ENCODE data around the gene KIF27. TPM values are rescaled to one million over a fixed set of nuclear protein-coding genes. Genes with fewer than 3 reads are reported as not detected.
"Not testable (repeated sequence)": the region's sequence is repeated elsewhere in the genome, so short reads cannot be mapped to it uniquely, and the experiment has no call there.

KIF27 gene
- total RNA-seq, 8 experiments from 2014 or later = 3.3 to 18.6 (median 8.8) TPM

GRCh38 chr9:83830426-83831071 is 90.7 kb downstream of the KIF27 start:
- H3K4me3 ChIP-seq; in situ Hi-C loops (cut with MboI; ENCODE audit: low pct_unique_long_range_greater_than_20kb in 2 of 9, low sequenced_read_pairs in 9 of 9, unreplicated experiment in 9 of 9); H3K4me1 ChIP-seq (replicated peaks in 1 of 2); H3K27ac ChIP-seq: not testable (repeated sequence)
- ATAC-seq (replicated peaks in 6 of 8) = peak in 2 of 8 experiments; percentile 23 to 28
- WGBS, 10 experiments = 20 to 100% (median 83%) methylated on average over 1 to 5 of the region's 5 CpGs; no CpG with 5 or more reads in 1 of the 10 experiments

GRCh38 chr9:83824986-83825623 is 96.1 kb downstream of the KIF27 start:
- in situ Hi-C loops (cut with MboI; ENCODE audit: low pct_unique_long_range_greater_than_20kb in 2 of 9, low sequenced_read_pairs in 9 of 9, unreplicated experiment in 9 of 9) = not testable (repeated sequence)
- 8 to 100% (median 83%) methylated on average over 1 to 2 of the region's 3 CpGs; no CpG with 5 or more reads in 2 of the 10 experiments for WGBS, 10 experiments

GRCh38 chr9:83817356-83818278 is 103.6 kb downstream of the KIF27 start, which contains the start of gene GKAP1:
Gene GKAP1, minus strand, starts transcription at chr9:83817769. Its CDS starts 11,252 bp downstream, at chr9:83806517.
- ATAC-seq (replicated peaks in 6 of 8) = peak; percentile 86 to 92 (median 90)
- H3K4me1 ChIP-seq (replicated peaks in 1 of 2); in situ Hi-C loops (cut with MboI; ENCODE audit: low pct_unique_long_range_greater_than_20kb in 2 of 9, low sequenced_read_pairs in 9 of 9, unreplicated experiment in 9 of 9): not testable (repeated sequence)
- Histone ChIP-seq H3K4me3 (peak within 1 kb of the TSS; percentile 49 to 89 (median 74)), H3K27ac (peak within 1 kb of the TSS in 1 of 2 donors; percentile 64)
- WGBS, 10 experiments = 0% methylated on average over 4 of the region's 103 CpGs; no CpG with 5 or more reads in 9 of the 10 experiments

More at GRCh38 chr9:83824986-83825623, 96.1 kb downstream of the KIF27 start:
- not testable (repeated sequence) for H3K4me3 ChIP-seq; H3K27ac ChIP-seq; H3K4me1 ChIP-seq (replicated peaks in 1 of 2)
- ATAC-seq (replicated peaks in 6 of 8) = peak in 6 of 8 experiments; percentile 14 to 80 (median 48)

- Histone ChIP-seq H3K27ac (peak overlapping the region in 1 of 2 donors; percentile 64), H3K4me3 (peak overlapping the region; percentile 49 to 89 (median 74))
- in situ Hi-C loops (cut with MboI; ENCODE audit: low pct_unique_long_range_greater_than_20kb in 2 of 9, low sequenced_read_pairs in 9 of 9, unreplicated experiment in 9 of 9); H3K4me1 ChIP-seq (replicated peaks in 1 of 2); ATAC-seq (replicated peaks in 6 of 8): not testable (repeated sequence)
- WGBS, 10 experiments = 0 to 29% (median 0%) methylated on average over 1 to 10 of the region's 38 CpGs; no CpG with 5 or more reads in 4 of the 10 experiments
Measured at GRCh38 chr9:83817011-83817355, 104.2 kb downstream of the KIF27 start.

GRCh38 chr9:83815120-83815519 is 106.1 kb downstream of the KIF27 start:
- ATAC-seq (replicated peaks in 6 of 8); H3K4me1 ChIP-seq (replicated peaks in 1 of 2); in situ Hi-C loops (cut with MboI; ENCODE audit: low pct_unique_long_range_greater_than_20kb in 2 of 9, low sequenced_read_pairs in 9 of 9, unreplicated experiment in 9 of 9); H3K4me3 ChIP-seq; H3K27ac ChIP-seq: not testable (repeated sequence)
- 67 to 100% (median 82%) methylated on average over 1 to 4 of the region's 4 CpGs; no CpG with 5 or more reads in 4 of the 10 experiments for whole genome bisulfite sequencing, 10 experiments

GRCh38 chr9:83809213-83809612 is 112.0 kb downstream of the KIF27 start:
- H3K4me3 ChIP-seq; H3K27ac ChIP-seq; ATAC-seq (replicated peaks in 6 of 8); H3K4me1 ChIP-seq (replicated peaks in 1 of 2); in situ Hi-C loops (cut with MboI; ENCODE audit: low pct_unique_long_range_greater_than_20kb in 2 of 9, low sequenced_read_pairs in 9 of 9, unreplicated experiment in 9 of 9): not testable (repeated sequence)
- 0% methylated on average over 1 of the region's 1 CpG; no CpG with 5 or more reads in 8 of the 10 experiments for WGBS, 10 experiments

- H3K4me1 ChIP-seq (replicated peaks in 1 of 2); H3K27ac ChIP-seq; in situ Hi-C loops (cut with MboI; ENCODE audit: low pct_unique_long_range_greater_than_20kb in 2 of 9, low sequenced_read_pairs in 9 of 9, unreplicated experiment in 9 of 9); ATAC-seq (replicated peaks in 6 of 8); H3K4me3 ChIP-seq: not testable (repeated sequence)
- WGBS, 10 experiments = no CpG with 5 or more reads among the region's 31 CpGs
Measured at GRCh38 chr9:83804454-83804853, 116.8 kb downstream of the KIF27 start.

GRCh38 chr9:83803941-83804340 is 117.3 kb downstream of the KIF27 start:
- H3K4me3 ChIP-seq; H3K27ac ChIP-seq; in situ Hi-C loops (cut with MboI; ENCODE audit: low pct_unique_long_range_greater_than_20kb in 2 of 9, low sequenced_read_pairs in 9 of 9, unreplicated experiment in 9 of 9); ATAC-seq (replicated peaks in 6 of 8); H3K4me1 ChIP-seq (replicated peaks in 1 of 2): not testable (repeated sequence)
- no CpG with 5 or more reads among the region's 33 CpGs for WGBS, 10 experiments

- no peaks in the 10 kb centered on the region for H3K4me1 ChIP-seq (replicated peaks in 1 of 2)
- H3K4me3 ChIP-seq = no peak overlapping the region
- in situ Hi-C loops (cut with MboI; ENCODE audit: low pct_unique_long_range_greater_than_20kb in 2 of 9, low sequenced_read_pairs in 9 of 9, unreplicated experiment in 9 of 9) = no loop called here
- 29 to 93% (median 83%) methylated on average over 1 to 10 of the region's 13 CpGs; no CpG with 5 or more reads in 1 of the 10 experiments for WGBS, 10 experiments
- ATAC-seq (replicated peaks in 6 of 8) = no peak
- H3K27ac ChIP-seq = no peak overlapping the region
Measured at GRCh38 chr9:83800236-83801033, 120.8 kb downstream of the KIF27 start.

GRCh38 chr9:83794051-83794450 is 127.2 kb downstream of the KIF27 start:
- Histone ChIP-seq H3K27ac (no peak overlapping the region), H3K4me3 (no peak overlapping the region), H3K4me1 (replicated peaks in 1 of 2) (no peaks in the 10 kb centered on the region)
- in situ Hi-C loops (cut with MboI; ENCODE audit: low pct_unique_long_range_greater_than_20kb in 2 of 9, low sequenced_read_pairs in 9 of 9, unreplicated experiment in 9 of 9) = no loop called here
- no peak for ATAC-seq (replicated peaks in 6 of 8)
- WGBS, 10 experiments = 80 to 100% (median 100%) methylated on average over 1 to 2 of the region's 2 CpGs; no CpG with 5 or more reads in 3 of the 10 experiments

- in situ Hi-C loops (cut with MboI; ENCODE audit: low pct_unique_long_range_greater_than_20kb in 2 of 9, low sequenced_read_pairs in 9 of 9, unreplicated experiment in 9 of 9) = no loop called here
- Histone ChIP-seq H3K4me3 (no peak overlapping the region), H3K4me1 (replicated peaks in 1 of 2) (no peaks in the 10 kb centered on the region), H3K27ac (no peak overlapping the region)
- WGBS, 10 experiments = 43 to 100% (median 100%) methylated on average over 1 of the region's 1 CpG; no CpG with 5 or more reads in 3 of the 10 experiments
- ATAC-seq (replicated peaks in 6 of 8) = no peak
Measured at GRCh38 chr9:83792746-83793145, 128.5 kb downstream of the KIF27 start.
